Renal cortex interstitium (tissue), 11 donors: Measurements from ENCODE around the gene SDK1. TPM values are rescaled to one million over a fixed set of nuclear protein-coding genes. Genes with fewer than 3 reads are reported as not detected.
"Not testable (repeated sequence)": the region's sequence is repeated elsewhere in the genome, so short reads cannot be mapped to it uniquely, and the experiment has no call there.

Experiments
- DNase-seq, 11 donors: peaks; one replicate each; pipeline ENCODE4 v3.0.0-alpha.2; 2013; ENCODE audit warnings: low read depth in 9 of 11, low spot score in 4 of 11; ENCODE audit errors: extremely low read depth in 1 of 11
- polyA plus RNA-seq, 3 donors: library from polyadenylated mRNA; unstranded; fragments of 120-200 nt; gene quantifications; one replicate each; pipeline ENCODE4 v1.2.1, GENCODE V29; 2013; ENCODE audit not compliant: insufficient read length in 3 of 3

The SDK1 gene
- polyA plus RNA-seq, 3 donors: 5.9 to 9.1 (median 7.6) TPM

GRCh38 chr7:4072161-4072925, 771.3 kb downstream of the SDK1 start:
- DNase-seq: no peak

GRCh38 chr7:4073052-4073451, 772.0 kb downstream of the SDK1 start:
- DNase-seq: no peak

GRCh38 chr7:4073750-4074149, 772.7 kb downstream of the SDK1 start:
- no peak for DNase-seq

- no peak for DNase-seq
Observed at GRCh38 chr7:4074407-4074806, 773.4 kb downstream of the SDK1 start.

- DNase-seq: no peak
Observed at GRCh38 chr7:4074994-4075393, 773.9 kb downstream of the SDK1 start.

- DNase-seq: no peak
Observed at GRCh38 chr7:4076701-4077294, 775.7 kb downstream of the SDK1 start.

GRCh38 chr7:4077980-4078379, 776.9 kb downstream of the SDK1 start:
- DNase-seq: no peak

- DNase-seq: no peak
Observed at GRCh38 chr7:4078580-4078979, 777.5 kb downstream of the SDK1 start.

GRCh38 chr7:4079366-4079765, 778.3 kb downstream of the SDK1 start:
- DNase-seq: no peak

GRCh38 chr7:4079956-4080355, 778.9 kb downstream of the SDK1 start:
- DNase-seq: no peak

GRCh38 chr7:4080954-4081353, 779.9 kb downstream of the SDK1 start:
- no peak for DNase-seq

- DNase-seq: no peak
Observed at GRCh38 chr7:4083513-4083912, 782.5 kb downstream of the SDK1 start.

GRCh38 chr7:4084271-4084670, 783.2 kb downstream of the SDK1 start:
- DNase-seq: no peak

GRCh38 chr7:4085937-4086691, 785.1 kb downstream of the SDK1 start:
- DNase-seq: no peak

- no peak for DNase-seq
Observed at GRCh38 chr7:4086723-4087122, 785.7 kb downstream of the SDK1 start.

- no peak for DNase-seq
Observed at GRCh38 chr7:4091767-4092166, 790.7 kb downstream of the SDK1 start.

- DNase-seq: peak in 1 of 11 donors; percentile 32
Observed at GRCh38 chr7:4093035-4093434, 792.0 kb downstream of the SDK1 start.

- peak in 3 of 11 donors; percentile 23 to 40 (median 30) for DNase-seq
Observed at GRCh38 chr7:4093483-4093882, 792.4 kb downstream of the SDK1 start.

GRCh38 chr7:4094158-4094557, 793.1 kb downstream of the SDK1 start:
- not testable (repeated sequence) for DNase-seq

GRCh38 chr7:4097001-4097609, 796.1 kb downstream of the SDK1 start:
- no peak for DNase-seq
